Epidermal melanocyte (primary cell): ENCODE data around the gene TFDP1.

Experiments used
- DNase-seq: peaks from one replicate; pipeline ENCODE4 v3.0.0; 2011; ENCODE audit warnings: low spot score; ENCODE audit not compliant: insufficient read length

TFDP1 gene

DNA sequence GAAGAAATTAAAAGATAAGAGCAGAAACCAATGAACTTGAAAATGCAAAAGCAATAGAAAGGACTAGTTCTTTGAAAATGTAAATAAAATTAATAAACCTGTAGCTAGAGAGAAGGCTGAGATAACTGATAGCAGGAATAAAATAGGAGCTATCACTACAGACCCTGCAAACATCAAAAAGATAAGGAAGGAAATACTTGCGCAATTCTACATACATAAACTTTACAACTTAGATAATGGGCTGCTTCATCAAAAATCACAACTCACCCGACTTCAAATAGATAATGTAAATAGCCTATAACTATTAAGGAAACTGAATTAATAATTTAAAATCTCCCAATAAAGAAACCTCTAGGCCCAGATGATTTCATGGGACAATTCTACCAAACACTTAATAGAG, 77.0 kb downstream of the TFDP1 start:
- no peak for DNase-seq

DNA sequence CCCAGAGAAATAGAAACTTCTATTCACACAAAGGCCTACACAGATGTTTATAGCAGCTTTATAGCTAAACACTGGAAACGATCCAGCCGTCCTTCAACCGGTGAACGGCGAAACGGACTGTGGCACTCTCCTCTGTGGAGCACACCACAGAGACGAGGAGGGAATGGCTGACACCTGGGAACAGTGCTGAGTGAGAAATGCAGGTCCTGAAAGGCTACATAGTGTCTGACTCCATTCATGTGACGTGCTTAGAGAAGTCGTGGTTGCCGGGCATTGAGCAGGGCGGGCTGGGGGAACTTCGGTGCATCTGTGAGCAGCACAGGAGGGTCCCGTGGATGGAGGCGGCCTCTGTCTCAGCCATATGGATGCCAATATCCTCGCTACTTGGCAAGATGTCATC, 79.4 kb downstream of the TFDP1 start:
- DNase-seq = no peak

DNA sequence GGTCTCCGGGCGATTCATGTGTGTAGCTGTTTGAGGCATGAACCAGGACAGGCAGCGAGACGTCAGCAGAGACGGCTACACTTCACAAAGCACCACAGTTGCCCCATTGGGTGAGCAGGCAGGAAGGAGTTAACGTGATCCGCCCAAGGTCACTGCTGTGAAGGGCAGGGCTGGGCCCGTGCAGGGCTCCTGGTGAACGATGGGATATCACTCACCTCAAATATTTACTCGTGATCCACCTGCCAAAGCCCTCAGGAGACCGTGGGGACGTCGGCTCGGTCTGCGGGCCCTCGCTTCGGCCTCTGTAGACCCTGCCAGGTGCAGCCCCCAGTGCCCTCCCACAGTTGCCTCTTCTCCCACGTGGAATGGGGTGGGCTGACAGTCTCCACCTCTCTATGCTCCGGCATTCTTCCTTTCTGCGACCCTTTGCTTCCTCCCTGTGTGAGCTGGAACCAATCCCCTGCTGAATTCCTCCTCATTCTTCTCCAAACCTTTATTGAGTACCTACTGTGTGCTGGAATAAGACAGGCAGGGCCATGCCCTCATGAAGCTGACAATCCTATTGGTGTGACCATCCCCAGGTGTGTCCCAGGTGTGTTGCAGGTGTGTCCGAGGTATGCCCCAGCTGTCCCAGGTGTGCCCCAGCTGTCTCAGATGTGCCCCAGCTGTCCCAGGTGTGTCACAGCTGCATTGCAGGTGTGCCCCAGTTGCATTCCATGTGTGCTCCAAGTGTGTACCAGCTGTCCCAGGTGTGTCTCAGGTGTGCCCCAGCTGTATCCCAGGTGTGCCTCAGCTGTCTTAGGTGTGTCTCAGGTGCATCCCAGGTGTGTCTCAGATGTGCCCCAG, 80.4 kb downstream of the TFDP1 start:
- DNase-seq = no peak

DNA sequence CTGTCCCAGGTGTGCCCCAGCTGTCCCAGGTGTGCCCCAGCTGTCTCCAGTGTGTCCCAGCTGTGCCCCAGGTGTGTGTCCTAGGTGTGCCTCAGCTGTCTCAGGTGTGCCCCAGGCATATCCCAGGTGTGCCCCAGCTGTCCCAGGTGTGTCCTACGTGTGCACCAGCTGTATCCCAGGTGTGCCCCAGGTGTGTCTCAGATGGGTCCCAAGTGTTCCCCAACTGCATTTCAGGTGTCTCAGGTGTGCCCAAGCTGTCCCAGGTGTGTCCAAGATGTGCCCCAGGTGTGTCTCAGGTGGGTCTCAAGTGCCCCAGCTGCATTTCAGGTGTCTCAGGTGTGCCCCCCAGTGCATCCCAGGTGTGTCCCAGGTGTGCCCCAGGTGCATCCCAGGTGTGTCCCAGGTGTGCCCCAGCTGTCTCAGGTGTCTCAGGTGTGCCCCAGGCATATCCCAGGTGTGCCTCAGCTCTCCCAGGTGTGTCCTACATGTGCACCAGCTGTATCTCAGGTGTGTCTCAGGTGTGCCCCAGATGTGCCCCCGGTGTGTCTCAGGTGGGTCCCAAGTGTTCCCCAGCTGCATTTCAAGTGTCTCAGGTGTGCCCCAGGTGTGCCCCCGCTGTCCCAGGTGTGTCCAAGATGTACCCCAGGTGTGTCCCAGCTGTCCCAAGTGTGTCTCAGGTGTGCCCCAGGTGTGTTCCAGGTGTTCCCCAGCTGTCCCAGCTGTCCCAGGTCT, 81.2 kb downstream of the TFDP1 start:
- no peak for DNase-seq

DNA sequence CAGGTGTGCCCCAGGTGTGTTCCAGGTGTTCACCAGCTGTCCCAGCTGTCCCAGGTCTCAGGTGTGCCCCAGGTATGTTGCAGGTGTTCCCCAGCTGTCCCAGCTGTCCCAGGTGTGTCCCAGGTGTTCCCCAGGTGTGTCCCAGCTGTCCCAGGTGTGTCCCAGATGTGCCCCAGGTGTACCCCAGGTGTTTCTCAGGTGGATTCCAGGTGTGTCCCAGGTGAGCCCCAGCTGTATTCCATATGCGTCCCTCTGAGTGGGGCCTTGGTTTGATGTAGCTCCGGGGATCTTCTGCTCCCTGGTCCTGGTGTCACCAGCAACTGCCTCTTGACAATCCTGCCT, 81.7 kb downstream of the TFDP1 start:
- DNase-seq = no peak

DNA sequence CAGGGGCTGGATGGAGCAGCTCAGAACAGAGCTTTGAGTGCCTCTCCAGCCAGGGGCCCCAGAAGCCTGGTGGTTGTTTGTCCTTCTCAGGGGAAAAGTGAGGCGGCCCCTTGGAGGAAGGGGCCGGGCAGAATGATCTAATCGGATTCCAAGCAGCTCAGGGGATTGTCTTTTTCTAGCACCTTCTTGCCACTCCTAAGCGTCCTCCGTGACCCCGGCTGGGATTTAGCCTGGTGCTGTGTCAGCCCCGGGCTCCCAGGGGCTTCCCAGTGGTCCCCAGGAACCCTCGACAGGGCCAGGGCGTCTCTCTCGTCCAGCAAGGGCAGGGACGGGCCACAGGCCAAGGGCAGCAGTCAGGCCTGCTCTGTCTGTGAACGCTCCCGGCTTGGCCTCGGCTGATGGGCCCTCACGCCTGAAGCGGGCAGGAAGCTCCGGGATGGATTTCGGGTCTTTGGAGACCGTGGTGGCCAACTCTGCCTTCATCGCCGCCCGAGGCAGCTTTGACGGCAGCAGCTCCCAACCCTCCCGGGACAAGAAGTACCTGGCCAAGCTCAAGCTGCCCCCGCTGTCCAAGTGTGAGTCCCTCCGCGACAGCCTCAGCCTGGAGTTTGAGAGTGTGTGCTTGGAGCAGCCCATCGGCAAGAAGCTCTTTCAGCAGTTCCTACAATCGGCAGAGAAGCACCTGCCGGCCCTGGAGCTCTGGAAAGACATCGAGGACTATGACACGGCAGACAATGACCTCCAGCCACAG, 82.6 kb downstream of the TFDP1 start, which contains the start of gene GRK1:
TSS of gene GRK1 (plus strand) at position 269 of the 751 bp plus-strand sequence. CDS start at position 437, 168 bp downstream.
- no peak for DNase-seq

DNA sequence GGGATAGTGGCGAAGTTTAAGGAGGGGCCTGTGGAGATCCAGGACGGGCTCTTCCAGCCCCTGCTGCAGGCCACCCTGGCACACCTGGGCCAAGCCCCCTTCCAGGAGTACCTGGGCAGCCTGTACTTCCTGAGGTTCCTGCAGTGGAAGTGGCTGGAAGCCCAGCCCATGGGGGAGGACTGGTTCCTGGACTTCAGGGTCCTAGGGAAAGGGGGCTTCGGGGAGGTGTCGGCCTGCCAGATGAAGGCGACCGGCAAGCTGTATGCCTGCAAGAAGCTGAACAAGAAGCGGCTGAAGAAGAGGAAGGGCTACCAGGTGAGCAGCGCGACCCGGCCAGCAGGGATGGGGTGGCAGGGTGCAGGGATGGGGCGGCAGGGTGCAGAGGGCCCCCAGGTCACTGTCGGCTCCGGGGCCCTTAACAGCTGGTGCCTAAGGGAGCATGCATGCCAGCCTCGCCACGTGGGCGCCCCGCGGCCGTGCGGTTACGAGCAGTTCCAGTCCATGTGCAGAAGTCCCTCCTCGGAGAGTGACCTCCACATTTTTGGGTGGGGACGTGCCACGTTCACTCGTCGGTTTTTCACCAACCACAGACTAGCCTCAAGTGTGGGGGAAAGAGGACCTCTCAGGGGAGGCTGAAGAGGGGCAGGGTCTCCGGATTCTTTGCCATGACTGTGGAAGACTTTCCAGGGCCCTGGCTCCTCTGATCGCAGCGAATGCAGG, 83.4 kb downstream of the TFDP1 start:
- no peak for DNase-seq

DNA sequence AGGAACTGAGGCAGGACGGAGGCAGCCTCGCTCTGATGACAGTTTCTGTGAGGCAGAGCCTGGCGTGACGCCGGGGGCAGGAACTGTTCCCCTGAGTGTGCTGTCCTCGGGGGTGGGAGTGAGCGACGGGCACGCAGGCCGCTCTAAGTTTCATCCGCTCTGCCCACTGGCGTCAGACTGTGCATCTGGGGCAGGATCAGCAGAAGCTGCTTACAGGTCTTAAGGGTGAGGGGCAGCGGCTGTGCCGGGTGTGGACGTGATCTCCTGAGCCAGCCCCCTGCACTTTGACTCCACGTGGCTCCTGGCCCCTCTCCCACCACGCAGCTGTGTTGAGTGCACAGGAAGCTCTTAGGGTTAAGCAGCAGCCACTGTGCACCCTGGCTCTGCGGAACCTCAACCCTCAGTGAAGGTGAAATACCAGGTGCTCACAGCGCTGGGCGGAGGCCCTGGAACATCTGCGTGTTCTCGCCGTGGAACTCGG, 84.0 kb downstream of the TFDP1 start:
- DNase-seq = no peak

DNA sequence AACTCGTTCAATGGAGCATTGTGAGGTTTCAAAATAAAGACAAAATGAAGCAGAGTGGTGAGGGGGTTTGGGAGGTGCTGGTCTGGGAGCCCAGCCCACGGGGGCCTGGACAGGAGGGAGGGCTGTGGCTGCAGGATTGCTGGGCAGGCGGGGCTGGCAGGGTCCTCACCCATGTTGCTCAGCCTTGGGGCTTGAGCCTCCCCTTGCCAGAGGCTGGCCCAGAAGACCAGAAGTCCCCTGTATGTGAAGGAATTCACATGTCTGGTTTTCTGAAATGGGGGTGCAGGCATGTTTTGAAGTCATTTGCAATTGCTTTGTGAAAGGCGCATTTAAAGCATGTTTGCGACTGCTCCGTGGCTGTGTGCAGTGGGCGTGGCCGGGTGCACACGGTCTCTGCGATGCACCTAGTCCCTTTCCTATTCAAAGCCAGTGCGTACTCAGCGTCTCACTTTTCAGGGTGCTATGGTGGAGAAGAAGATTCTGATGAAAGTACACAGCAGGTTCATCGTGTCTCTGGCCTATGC, 84.7 kb downstream of the TFDP1 start:
- DNase-seq = no peak

DNA sequence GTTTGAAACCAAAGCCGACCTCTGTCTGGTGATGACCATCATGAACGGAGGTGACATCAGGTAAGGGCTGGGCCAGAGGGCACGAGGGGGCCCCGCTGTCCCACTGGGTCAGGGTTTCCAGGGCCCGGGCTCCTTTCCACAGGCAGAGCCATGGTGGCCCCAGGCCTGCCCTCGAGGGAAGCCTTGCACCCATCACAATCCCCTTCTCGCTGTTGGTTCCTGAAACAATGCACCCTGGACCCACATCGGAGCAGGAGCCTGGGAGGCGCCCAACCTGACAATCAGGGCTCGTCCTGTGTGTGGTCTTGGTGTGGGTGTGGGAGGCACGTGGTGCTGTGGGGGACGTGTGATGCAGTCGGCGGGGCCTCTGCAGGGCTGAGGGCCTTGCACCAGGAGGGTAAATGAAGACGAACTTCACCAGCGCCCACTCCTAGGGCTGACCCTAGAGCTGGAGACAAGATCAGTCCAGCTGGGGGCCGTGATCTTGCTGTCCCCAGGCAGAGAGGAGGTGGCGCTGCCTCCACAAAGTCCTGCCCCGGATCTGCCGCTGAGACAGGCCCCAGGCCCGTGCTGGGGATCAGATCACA, 85.3 kb downstream of the TFDP1 start:
- DNase-seq = no peak

DNA sequence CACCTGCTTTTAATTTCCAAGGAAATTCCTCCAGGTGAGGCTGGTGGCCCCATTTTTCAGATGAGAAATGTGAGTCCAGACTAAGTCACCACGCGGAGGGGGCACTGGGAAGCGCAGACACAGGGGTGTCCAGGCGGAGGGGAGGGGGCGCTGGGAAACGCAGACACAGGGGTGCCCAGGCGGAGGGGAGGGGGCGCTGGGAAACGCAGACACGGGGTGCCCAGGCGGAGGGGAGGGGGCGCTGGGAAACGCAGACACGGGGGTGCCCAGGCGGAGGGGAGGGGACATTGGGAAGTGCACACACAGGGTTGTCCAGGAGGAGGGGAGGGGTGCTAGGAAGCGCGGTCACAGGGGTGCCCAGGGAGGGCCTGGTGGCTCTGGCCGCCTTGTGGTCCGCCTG, 86.0 kb downstream of the TFDP1 start:
- no peak for DNase-seq

DNA sequence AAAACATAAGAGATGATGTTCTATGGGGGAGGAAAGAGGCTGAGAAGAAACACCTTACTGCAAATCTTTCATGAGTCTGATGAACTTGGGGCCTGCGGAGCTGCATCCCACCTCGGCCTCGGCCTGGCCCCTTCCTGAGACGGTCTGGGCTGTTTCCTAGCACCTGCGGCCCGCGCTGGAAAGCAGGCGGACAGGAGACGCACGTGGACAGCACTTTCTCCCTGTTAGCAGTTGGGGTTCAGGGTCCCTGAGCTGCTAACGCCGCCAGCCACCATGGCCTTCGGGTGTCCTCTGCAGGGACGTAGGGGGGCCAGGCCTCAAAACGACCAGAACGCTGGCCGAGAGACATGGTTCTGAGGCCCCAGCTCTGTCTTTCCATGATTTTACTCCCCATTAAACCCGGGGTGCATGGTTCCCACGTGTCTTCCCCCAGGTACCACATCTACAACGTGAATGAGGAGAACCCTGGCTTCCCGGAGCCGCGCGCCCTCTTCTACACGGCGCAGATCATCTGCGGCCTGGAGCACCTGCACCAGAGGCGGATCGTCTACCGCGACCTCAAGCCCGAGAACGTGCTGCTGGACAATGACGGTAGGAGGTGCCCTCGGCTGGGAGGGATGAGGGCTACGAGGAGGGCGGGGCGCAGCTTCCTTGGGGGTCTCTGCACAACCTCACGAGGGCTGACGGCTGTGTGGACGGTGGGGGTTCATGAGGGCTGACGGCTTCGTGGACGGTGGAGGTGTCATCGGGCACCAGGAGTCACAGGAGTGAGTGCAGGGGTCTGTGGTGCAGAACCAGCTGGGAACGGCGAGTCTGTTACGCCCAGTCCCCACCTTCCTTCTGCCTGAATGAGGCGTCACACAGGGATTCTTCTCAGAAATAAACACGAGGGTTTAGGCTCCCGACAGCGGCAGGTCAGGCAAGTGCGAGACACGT, 86.8 kb downstream of the TFDP1 start:
- DNase-seq = no peak

DNA sequence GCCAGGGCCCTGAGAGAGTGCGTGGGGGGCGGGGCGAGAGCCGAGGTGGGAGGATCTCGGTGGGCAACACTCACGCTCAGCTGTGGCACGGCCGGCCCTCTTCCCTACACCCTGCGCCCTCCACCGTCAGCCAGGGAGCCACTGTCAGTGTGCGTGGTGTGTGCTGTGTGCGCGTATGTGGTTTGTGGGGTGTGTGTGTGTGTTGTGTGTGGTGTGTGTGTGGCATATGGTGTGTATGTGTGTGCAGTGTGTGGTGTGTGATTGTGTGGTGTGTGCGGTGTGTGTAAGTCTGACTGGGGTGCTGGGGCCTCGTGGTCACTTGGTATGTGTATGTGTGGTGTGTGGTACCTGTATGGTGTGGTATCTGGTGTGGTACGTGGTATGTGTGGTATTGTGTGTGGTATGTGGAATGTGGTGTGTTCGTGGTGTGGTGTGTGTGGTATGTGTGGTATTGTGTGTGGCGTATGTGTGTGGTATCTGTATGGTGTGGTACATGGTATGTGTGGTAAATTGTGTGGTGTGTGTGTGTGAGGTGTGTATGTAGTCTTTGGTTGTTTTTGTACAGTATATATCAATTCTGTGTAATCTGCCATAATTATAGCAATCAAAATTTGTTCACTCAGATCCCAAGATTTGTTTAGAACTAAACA, 87.6 kb downstream of the TFDP1 start:
- DNase-seq = no peak
